HPDE6-E6E7 (cell line): Measurements from ENCODE around the gene DDX23.
"Not testable (repeated sequence)": the region's sequence is repeated elsewhere in the genome, so short reads cannot be mapped to it uniquely, and the experiment has no call there.

Experiments used
- DNase-seq: peaks from one replicate; pipeline ENCODE4 v3.0.0; 2011; ENCODE audit warnings: missing footprints; ENCODE audit errors: extremely low spot score

DDX23 gene

DNA sequence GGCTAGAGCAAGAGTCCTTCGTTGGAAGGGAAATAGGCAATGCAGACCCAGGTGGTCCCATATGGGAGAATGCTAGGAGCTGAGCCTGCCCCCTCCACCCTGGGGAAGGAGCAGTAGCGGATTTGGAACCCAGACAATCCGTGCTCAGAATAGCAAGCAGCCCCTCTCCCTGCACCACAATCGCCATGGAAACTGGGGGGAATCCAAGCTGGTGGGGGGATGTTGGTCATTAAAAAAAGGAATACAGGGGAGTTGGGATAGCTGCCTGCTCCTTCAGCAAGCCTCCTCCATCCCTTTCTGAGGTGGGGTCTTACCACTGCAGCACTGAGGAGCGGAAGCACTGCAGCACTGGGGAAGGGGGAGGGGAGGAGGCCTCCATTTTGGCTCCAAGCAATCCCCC, 10.8 kb upstream of the DDX23 start:
- DNase-seq = no peak

GRCh38 chr12:48861111-48861510, 9.1 kb upstream of the DDX23 start:
- no peak for DNase-seq

- DNase-seq = not testable (repeated sequence)
Observed at GRCh38 chr12:48860236-48860635, 8.3 kb upstream of the DDX23 start.

GRCh38 chr12:48859607-48860006, 7.6 kb upstream of the DDX23 start:
- no peak for DNase-seq

DNA sequence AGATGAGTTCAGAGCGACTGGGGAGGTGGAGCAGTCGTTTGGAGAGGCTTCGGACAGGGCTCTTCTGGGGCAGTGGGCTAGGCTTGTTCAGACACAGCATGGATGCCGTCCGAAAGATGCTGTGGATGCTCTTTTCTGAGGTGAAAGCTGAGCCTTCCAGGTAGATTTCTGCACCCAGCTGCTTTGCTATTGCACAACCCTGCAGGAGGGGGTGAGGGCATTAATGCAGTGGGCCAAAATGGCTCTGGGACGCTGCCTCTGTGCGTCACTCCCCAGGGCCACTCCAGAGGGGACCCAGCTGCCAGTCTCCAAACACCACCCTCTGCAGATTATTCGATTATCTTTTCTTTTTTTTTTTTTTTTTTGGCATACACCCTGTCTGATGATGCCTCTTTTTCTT, 6.1 kb upstream of the DDX23 start:
- DNase-seq = no peak

- no peak for DNase-seq
Observed at GRCh38 chr12:48857278-48857994, 5.5 kb upstream of the DDX23 start.

- DNase-seq = no peak
Observed at GRCh38 chr12:48856379-48856778, 4.4 kb upstream of the DDX23 start.

DNA sequence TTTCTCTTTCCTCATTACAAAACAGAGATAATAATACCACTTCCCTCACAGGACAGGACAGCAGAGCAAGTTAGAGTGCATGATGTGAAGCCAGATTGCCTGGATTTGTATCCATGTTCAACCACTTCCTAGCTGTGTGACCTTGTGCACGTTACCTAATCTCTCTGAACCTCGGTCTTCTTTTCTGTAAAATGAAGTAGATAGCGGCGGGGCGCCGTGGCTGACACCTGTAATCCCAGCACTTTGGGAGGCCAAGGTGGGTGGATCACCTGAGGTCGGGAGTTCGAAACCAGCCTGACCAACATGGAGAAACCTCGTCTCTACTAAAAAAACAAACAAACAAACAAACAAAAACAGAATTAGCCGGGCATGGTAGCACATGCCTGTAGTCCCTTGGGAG, 3.0 kb upstream of the DDX23 start:
- not testable (repeated sequence) for DNase-seq

DNA sequence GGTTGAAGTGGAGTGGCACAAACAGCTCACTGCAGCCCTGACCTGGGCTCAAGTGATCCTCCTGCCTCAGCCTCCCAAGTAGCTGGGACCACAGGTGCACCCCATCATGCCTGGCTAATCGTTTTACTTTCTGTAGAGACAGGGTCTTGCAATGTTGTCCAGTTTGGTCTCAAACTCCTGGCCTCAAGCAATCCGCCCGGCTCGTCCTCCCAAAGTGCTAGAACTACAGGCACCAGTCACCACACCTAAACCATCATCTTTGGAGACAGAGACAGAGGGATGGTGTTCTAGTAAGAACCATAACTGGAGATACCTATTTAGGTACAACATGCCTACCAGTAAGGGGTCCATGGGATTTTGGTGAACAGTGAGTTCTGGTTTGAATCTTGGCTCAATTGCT, 2.5 kb upstream of the DDX23 start:
- no peak for DNase-seq

GRCh38 chr12:48852734-48853688, 1.0 kb upstream of the DDX23 start:
- peak; percentile 66 for DNase-seq

- not testable (repeated sequence) for DNase-seq
Observed at GRCh38 chr12:48842021-48842420, 9.9 kb downstream of the DDX23 start.

- DNase-seq = no peak
Observed at GRCh38 chr12:48838048-48838447, 13.9 kb downstream of the DDX23 start.

- no peak for DNase-seq
Observed at GRCh38 chr12:48832321-48833060, 19.5 kb downstream of the DDX23 start.

- DNase-seq = no peak
Observed at GRCh38 chr12:48831257-48831656, 20.7 kb downstream of the DDX23 start.

DNA sequence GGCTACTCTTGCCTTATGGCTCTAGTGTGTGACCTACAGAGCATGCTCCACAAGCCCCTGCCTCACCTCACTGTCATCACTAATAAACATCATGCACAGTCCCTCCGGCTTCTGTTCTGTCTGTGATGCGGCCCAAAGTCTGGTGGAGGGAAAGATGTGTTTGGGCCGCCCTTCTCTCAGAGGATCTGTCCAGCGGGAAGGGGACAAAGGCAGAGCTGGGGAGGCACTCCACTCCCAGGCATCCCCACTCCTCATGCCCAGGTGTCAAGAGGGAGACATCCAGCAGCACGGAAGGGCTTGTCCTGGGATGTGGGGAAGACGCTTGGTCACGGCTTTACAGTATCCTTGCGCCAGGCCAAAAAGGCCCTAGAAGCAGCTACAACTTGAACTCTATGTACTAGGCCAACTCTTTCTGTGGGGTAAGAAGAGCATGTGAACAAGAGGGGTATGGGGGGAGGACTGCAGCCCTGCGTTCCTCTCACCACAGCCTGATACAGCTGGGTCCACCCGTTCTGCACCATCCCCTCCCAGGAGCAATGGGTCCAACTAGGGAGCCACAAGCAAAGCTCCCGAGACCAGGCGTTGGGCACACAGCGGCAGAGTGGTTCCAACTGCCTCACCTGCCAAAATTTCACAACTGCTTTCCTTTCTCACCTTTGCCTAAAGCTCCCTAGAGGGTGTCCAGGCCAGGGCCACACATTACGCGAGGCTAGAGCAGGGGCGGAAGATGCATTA, 23.0 kb downstream of the DDX23 start:
- no peak for DNase-seq

DNA sequence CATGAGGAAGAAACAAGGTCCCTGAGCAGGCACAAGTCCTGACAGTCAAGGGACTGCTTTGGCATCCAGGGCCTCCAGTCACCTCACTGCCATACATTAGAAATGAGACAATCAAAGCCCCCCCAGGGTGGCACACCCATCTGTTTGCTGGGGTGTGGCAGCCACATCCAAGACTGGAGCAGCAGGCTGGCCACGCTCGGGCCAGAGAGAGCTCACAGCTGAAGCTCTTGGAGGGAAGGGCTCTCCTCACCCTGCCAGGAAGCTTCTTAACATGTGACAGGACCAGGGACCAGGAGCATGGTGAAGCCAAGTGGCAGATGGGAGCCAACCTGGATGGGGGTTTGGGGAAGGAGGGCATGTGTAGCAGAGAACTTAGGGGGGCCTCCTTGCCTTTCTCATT, 23.7 kb downstream of the DDX23 start:
- no peak for DNase-seq

DNA sequence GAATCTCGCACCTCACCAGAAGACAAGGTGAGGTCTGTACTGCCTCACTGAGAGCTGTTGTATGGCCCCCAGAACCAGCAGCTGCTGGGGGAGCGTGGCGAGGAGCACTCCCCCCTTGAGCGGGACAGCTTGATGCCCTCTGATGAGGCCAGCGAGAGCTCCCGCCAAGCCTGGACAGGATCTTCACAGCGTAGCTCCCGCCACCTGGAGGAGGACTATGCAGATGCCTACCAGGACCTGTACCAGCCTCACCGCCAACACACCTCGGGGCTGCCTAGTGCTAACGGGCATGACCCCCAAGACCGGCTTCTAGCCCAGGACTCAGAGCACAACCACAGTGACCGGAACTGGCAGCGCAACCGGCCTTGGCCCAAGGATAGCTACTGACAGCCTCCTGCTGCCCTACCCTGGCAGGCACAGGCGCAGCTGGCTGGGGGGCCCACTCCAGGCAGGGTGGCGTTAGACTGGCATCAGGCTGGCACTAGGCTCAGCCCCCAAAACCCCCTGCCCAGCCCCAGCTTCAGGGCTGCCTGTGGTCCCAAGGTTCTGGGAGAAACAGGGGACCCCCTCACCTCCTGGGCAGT, 24.4 kb downstream of the DDX23 start:
- DNase-seq = no peak

DNA sequence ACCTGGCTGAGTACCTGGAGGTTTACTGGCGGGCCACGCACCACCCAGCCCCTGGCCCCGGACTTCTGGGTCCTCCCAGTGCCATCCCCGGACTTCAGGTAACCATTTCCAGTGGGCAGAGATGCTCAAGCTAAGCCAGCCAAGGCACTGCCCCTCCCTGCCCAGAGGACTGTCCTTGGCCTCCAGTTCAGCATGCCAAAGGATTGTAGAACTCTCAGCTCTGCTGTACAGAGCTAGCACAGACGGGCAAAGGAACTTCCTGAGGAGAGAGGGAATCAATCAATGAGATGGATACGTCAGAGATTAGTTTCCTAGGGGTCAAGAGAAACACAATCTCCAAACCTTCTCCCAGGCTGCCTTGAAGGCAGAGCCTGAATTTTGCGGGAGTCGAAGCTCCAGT, 24.9 kb downstream of the DDX23 start:
- DNase-seq = no peak

GRCh38 chr12:48826209-48826855, 25.6 kb downstream of the DDX23 start:
- DNase-seq = peak; percentile 71

- no peak for DNase-seq
Observed at GRCh38 chr12:48824905-48825304, 27.1 kb downstream of the DDX23 start.

- DNase-seq = peak; percentile 97
Observed at GRCh38 chr12:48824112-48824511, 27.9 kb downstream of the DDX23 start.
